Fibroblast of the aortic adventitia (primary cell): Measurements from ENCODE around the gene SPTA1. TPM values are rescaled to one million over a fixed set of nuclear protein-coding genes. Genes with fewer than 3 reads are reported as not detected.

ENCODE experiments used
- DNase-seq: peaks from one replicate; pipeline ENCODE4 v3.0.0-alpha.2; 2010; ENCODE audit warnings: low read depth
- H3K4me3 ChIP-seq: 2 replicates; pipeline ENCODE4 v1.5.1; 2011; ENCODE audit warnings: low read depth, mild to moderate bottlenecking, control low read depth, low read length, moderate library complexity
- total RNA-seq: library from RNA; depleted of rRNA; stranded (reverse); fragments of >200 nt; gene quantifications from 2 replicates; pipeline ENCODE4 v1.2.3, GENCODE V29; 2012; ENCODE audit warnings: low replicate concordance
- TF ChIP-seq, protein P1 (sequence below): IDR thresholded peaks from 2 replicates; pipeline ENCODE4 v1.5.1; 2011; ENCODE audit warnings: mild to moderate bottlenecking, low read length, control low read depth, inconsistent platforms; ENCODE audit not compliant: insufficient read depth

Gene SPTA1
- total RNA-seq, 1 donor = not detected

GRCh38 chr1:158724442-158724841 is 37.9 kb upstream of the SPTA1 start:
- no peak for DNase-seq
- no peak overlapping the region for H3K4me3 ChIP-seq
- TF ChIP-seq, protein P1, sequence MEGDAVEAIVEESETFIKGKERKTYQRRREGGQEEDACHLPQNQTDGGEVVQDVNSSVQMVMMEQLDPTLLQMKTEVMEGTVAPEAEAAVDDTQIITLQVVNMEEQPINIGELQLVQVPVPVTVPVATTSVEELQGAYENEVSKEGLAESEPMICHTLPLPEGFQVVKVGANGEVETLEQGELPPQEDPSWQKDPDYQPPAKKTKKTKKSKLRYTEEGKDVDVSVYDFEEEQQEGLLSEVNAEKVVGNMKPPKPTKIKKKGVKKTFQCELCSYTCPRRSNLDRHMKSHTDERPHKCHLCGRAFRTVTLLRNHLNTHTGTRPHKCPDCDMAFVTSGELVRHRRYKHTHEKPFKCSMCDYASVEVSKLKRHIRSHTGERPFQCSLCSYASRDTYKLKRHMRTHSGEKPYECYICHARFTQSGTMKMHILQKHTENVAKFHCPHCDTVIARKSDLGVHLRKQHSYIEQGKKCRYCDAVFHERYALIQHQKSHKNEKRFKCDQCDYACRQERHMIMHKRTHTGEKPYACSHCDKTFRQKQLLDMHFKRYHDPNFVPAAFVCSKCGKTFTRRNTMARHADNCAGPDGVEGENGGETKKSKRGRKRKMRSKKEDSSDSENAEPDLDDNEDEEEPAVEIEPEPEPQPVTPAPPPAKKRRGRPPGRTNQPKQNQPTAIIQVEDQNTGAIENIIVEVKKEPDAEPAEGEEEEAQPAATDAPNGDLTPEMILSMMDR = no peak

GRCh38 chr1:158720620-158721019 is 34.1 kb upstream of the SPTA1 start, which contains the start of gene OR6K3:
Gene OR6K3, minus strand, starts transcription at chr1:158720720. Its CDS starts 2,605 bp downstream, at chr1:158718115.
- no peak for DNase-seq
- TF ChIP-seq, protein P1 = no peak
- H3K4me3 ChIP-seq = no peak within 1 kb of the TSS

- TF ChIP-seq, protein P1 = no peak
- H3K4me3 ChIP-seq = no peak overlapping the region
- no peak for DNase-seq
Measured at GRCh38 chr1:158719664-158720063, 33.1 kb upstream of the SPTA1 start.

- no peak for DNase-seq
- no peak overlapping the region for H3K4me3 ChIP-seq
- TF ChIP-seq, protein P1 = no peak
Measured at GRCh38 chr1:158717344-158717743, 30.8 kb upstream of the SPTA1 start.

GRCh38 chr1:158716335-158716734 is 29.8 kb upstream of the SPTA1 start:
- H3K4me3 ChIP-seq = no peak overlapping the region
- no peak for DNase-seq
- TF ChIP-seq, protein P1 = no peak

GRCh38 chr1:158714754-158715153 is 28.2 kb upstream of the SPTA1 start:
- H3K4me3 ChIP-seq = no peak overlapping the region
- DNase-seq = no peak
- TF ChIP-seq, protein P1 = no peak

DNA sequence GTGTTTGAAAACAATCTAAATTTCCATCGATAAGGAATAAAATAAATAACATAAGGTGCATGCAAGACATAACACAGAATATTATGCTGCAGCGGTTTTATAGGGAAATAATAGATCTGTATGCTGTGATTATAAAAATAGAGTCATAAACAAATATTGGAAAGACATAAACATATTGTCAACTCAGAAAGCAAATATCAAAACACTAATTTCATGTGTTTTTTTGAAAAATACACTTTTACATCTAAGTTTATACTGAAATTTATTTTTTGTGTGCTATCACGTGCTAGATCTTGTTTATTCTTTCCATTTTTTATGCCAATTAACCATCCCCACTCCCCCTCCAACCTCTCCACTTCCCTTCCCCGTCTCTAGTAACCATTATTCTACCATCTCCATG is 24.6 kb upstream of the SPTA1 start:
- TF ChIP-seq, protein P1 = no peak
- no peak for DNase-seq
- no peak overlapping the region for H3K4me3 ChIP-seq
